Epithelial cell of proximal tubule (primary cell): ENCODE results near the gene PROB1. TPM values are rescaled to one million over a fixed set of nuclear protein-coding genes. Genes with fewer than 3 reads are reported as not detected.
A peak's percentile ranks its signal among the peaks of the same experiment; 100 is the strongest.

Experiments
- DNase-seq: peaks from one replicate; pipeline ENCODE4 v3.0.0-alpha.2; 2011; ENCODE audit warnings: low read depth
- H3K4me3 ChIP-seq: 2 replicates; pipeline ENCODE4 v1.5.1; 2011; ENCODE audit warnings: low read depth, mild to moderate bottlenecking, low read length
- CTCF ChIP-seq: conservative IDR thresholded peaks from 2 replicates; pipeline ENCODE4 v1.5.1; 2012; ENCODE audit warnings: low read depth, mild to moderate bottlenecking, low read length
- total RNA-seq: library from RNA; depleted of rRNA; stranded (reverse); fragments of >200 nt; gene quantifications from 2 replicates; pipeline ENCODE4 v1.2.3, GENCODE V29; 2015

PROB1 gene
- total RNA-seq, 1 donor from 2014 or later: 2.7 TPM

DNA sequence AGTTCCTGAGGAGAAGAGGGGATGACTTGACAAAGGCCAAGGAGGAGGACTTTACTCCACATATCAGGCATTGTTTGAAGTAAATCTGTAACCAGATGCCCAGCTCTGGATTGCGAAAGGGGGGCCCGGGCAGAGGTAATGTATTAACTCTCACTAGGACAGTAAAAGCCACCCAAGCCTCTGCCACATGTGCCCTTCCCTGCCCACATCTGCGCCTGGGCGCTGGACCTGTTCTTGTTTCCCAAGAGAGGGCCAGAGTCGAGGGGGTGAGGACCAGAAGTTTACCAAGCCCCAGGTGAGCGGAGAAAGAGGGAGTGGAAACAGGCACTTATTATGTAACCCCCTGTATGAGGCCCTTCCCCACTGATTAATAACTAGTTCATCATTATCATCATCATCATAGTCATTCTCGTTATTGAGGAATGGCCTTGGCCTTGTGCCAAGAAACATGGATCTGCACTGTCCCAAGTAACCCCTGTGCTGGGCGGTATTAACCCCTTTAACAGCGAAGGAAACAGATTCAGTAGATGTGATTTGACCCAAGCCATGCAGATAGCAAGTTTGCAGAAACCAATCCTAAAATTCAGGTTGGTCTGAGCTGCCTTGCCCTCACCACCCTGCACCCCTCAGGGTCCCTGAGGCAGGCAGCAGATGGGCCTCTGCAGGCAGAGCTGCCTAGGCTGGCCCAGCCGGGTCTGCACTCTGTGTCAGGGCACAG is 11.5 kb downstream of the PROB1 start, which contains the start of gene SLC23A1:
TSS of gene SLC23A1 (minus strand) at position 23 of the 718 bp plus-strand sequence. CDS start 44 bp downstream, outside the sequence.
- H3K4me3 ChIP-seq: peak within 1 kb of the TSS; percentile 25
- no peak for TF ChIP-seq CTCF
- peak; percentile 49 for DNase-seq

DNA sequence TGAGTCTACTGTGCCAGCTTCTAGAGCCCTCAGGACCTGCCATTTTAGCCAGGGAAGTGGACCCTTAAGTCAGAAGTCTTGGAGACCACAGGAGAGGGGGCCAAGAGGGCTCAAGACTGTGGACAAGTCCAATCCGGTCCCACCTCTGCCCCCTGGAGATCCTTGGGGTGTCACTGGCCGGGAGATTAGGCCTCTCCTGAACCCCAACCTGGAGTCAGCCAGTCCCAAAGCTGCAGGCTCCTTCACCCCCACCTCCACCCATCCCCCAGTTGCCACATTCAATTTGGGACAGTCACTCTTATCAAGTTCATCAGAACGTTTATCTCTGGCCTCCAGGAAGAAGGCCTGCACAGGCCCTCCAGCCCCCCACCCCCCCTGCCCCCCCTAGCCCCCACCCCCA is 12.1 kb downstream of the PROB1 start:
- DNase-seq: no peak
- H3K4me3 ChIP-seq: peak overlapping the region; percentile 25
- TF ChIP-seq CTCF: no peak

DNA sequence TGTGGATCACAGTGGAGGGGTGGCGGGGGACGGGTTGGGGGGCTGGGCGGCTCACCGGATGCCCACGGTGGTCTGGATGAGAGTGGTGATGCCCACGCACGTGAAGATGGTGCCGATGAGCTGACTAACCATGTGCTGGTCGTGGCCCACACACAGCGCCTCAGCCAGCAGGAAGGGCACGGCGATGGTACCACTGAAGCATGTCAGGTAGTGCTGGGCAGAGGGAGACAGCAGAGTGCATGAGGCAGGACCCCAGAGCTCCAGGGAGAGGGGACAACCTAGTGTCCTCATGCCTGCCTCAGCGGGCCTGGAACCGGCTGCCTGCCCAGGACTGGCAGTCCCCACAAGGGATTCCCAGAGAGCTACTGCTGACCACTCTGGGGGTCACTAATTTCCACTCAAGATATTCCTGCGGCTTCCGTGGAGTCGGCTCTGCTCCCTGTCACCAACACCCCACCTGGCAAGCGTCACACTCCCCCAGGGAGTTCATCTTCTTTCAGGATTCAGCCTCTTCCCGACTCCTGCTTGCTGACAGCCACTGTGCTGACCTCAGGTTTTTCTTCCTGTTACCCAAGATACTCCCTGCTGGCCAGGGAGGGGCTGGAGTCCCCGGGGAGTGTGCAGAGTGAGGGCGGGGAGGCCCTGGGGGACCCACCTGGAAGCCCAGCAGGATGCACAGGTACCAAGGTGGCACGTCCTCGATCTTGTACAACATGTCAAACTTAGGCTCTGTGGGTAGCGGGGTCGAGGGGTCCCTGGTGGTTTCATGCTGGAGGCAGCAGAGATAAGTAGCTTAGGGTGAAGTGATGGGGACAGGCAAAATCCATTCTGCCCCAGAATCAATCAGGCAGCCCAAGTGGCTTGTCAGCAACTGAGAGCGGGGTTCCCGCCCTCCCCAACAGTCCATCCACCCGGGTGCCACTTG is 12.8 kb downstream of the PROB1 start:
- no peak for TF ChIP-seq CTCF
- no peak for DNase-seq

GRCh38 chr5:139379626-139380449 is 15.1 kb downstream of the PROB1 start:
- no peak for DNase-seq
- no peak overlapping the region for H3K4me3 ChIP-seq
- no peak for TF ChIP-seq CTCF

More for the DNA sequence above, 12.8 kb downstream of the PROB1 start:
- peak overlapping the region; percentile 25 for H3K4me3 ChIP-seq

- DNase-seq: no peak
These were observed 16.0 kb downstream of the PROB1 start for GRCh38 chr5:139378941-139379361.

More at GRCh38 chr5:139378941-139379361, 16.0 kb downstream of the PROB1 start:
- no peak overlapping the region for H3K4me3 ChIP-seq
- no peak for TF ChIP-seq CTCF
